CD4-positive, CD25-positive, alpha-beta regulatory T cell (primary cell): Measurements from ENCODE around the gene HOXA4. TPM values are rescaled to one million over a fixed set of nuclear protein-coding genes. Genes with fewer than 3 reads are reported as not detected.

ENCODE experiments used
- polyA plus RNA-seq, 4 donors: library from polyadenylated mRNA; unstranded; fragments of 300-500 nt; fragmentation: Illumina TruSeq; gene quantifications; one replicate each; pipeline ENCODE4 v1.2.3, GENCODE V29; 2021
- total RNA-seq: library from RNA; stranded (reverse); gene quantifications from one replicate; pipeline ENCODE4 v1.2.3, GENCODE V29; 2022

Gene HOXA4
- total and polyA plus RNA-seq, 5 donors from 2014 or later: 0.13 to 0.18 TPM; not detected in 3

Other genes starting within 250 kb of the HOXA4 start
- 1.4 TPM for gene HOXA1, start 34.8 kb downstream of the HOXA4 start, total RNA-seq
- 1 to 10 TPM in 1 of 4 donors, under 1 TPM in 3; 0.49 to 1.1 (median 0.68) TPM for gene HOXA1, start 34.8 kb downstream of the HOXA4 start, polyA plus RNA-seq
- gene HOXA2, start 28.1 kb downstream of the HOXA4 start, total RNA-seq: not detected
- under 1 TPM in 2 of 4 donors, not detected in 2; 0.11 to 0.31 TPM for gene HOXA2, start 28.1 kb downstream of the HOXA4 start, polyA plus RNA-seq
- not detected for gene HOXA5, start 12.9 kb upstream of the HOXA4 start, total RNA-seq
- gene HOXA5, start 12.9 kb upstream of the HOXA4 start, polyA plus RNA-seq: not detected
- gene HOXA6, start 17.0 kb upstream of the HOXA4 start, total RNA-seq: not detected
- not detected for gene HOXA6, start 17.0 kb upstream of the HOXA4 start, polyA plus RNA-seq
- gene HOXA3, start 21.8 kb upstream of the HOXA4 start, total RNA-seq: not detected
- gene HOXA3, start 21.8 kb upstream of the HOXA4 start, polyA plus RNA-seq: under 1 TPM in 1 of 4 donors, not detected in 3; 0.13 TPM
- gene HOXA7, start 25.9 kb upstream of the HOXA4 start, total RNA-seq: not detected
- gene HOXA7, start 25.9 kb upstream of the HOXA4 start, polyA plus RNA-seq: not detected
- 1.1 TPM for gene HOXA9, start 34.8 kb upstream of the HOXA4 start, total RNA-seq
- gene HOXA9, start 34.8 kb upstream of the HOXA4 start, polyA plus RNA-seq: under 1 TPM in 1 of 4 donors, not detected in 3; 0.20 TPM
- 0.35 TPM for gene HOXA10, start 43.6 kb upstream of the HOXA4 start, total RNA-seq
- not detected for gene HOXA10, start 43.6 kb upstream of the HOXA4 start, polyA plus RNA-seq
- gene HOXA11, start 54.5 kb upstream of the HOXA4 start, total RNA-seq: not detected
- gene HOXA11, start 54.5 kb upstream of the HOXA4 start, polyA plus RNA-seq: not detected
- gene HOXA13, start 69.3 kb upstream of the HOXA4 start, total RNA-seq: not detected
- gene HOXA13, start 69.3 kb upstream of the HOXA4 start, polyA plus RNA-seq: not detected
- not detected for gene EVX1, start 112.0 kb upstream of the HOXA4 start, total RNA-seq
- not detected for gene EVX1, start 112.0 kb upstream of the HOXA4 start, polyA plus RNA-seq